HG02973 (cell line): ENCODE data around the gene B9D1.

Experiments
- ATAC-seq: cut with Tn5 transposase; IDR thresholded peaks from one replicate; pipeline ENCODE4 v1.9.1; 2021; ENCODE audit warnings: moderate library complexity; ENCODE audit not compliant: unreplicated experiment

B9D1 gene

GRCh38 chr17:19306160-19307111 lies 56.1 kb downstream of the B9D1 start:
- peak; percentile 68 for ATAC-seq

- ATAC-seq, result no peak
These were observed 56.8 kb downstream of the B9D1 start for GRCh38 chr17:19305761-19306159.

- no peak for ATAC-seq
These were observed 57.3 kb downstream of the B9D1 start for GRCh38 chr17:19305256-19305655.

GRCh38 chr17:19304751-19305150 lies 57.8 kb downstream of the B9D1 start:
- ATAC-seq, result no peak

- no peak for ATAC-seq
These were observed 58.3 kb downstream of the B9D1 start for GRCh38 chr17:19304209-19304608.

- no peak for ATAC-seq
These were observed 59.2 kb downstream of the B9D1 start for GRCh38 chr17:19303367-19303776.

- no peak for ATAC-seq
These were observed 59.7 kb downstream of the B9D1 start for GRCh38 chr17:19302791-19303331.

GRCh38 chr17:19301973-19302372 lies 60.5 kb downstream of the B9D1 start:
- no peak for ATAC-seq

- no peak for ATAC-seq
These were observed 61.1 kb downstream of the B9D1 start for GRCh38 chr17:19301274-19301951.

- ATAC-seq, result no peak
These were observed 62.7 kb downstream of the B9D1 start for GRCh38 chr17:19299866-19300265.

- no peak for ATAC-seq
These were observed 63.2 kb downstream of the B9D1 start for GRCh38 chr17:19299214-19299747.

- ATAC-seq, result no peak
These were observed 63.8 kb downstream of the B9D1 start for GRCh38 chr17:19298569-19299213.

- no peak for ATAC-seq
These were observed 65.4 kb downstream of the B9D1 start for GRCh38 chr17:19296786-19297778.

- ATAC-seq, result no peak
These were observed 66.9 kb downstream of the B9D1 start for GRCh38 chr17:19295473-19296135.

- no peak for ATAC-seq
These were observed 68.1 kb downstream of the B9D1 start for GRCh38 chr17:19294443-19294842.
